ENCODE results near the gene PAPPA2. TPM values are rescaled to one million over a fixed set of nuclear protein-coding genes. Genes with fewer than 3 reads are reported as not detected.
A peak's percentile ranks its signal among the peaks of the same experiment; 100 is the strongest.
"Not testable (repeated sequence)": the region's sequence is repeated elsewhere in the genome, so short reads cannot be mapped to it uniquely, and the experiment has no call there.

Gene PAPPA2, protein sequence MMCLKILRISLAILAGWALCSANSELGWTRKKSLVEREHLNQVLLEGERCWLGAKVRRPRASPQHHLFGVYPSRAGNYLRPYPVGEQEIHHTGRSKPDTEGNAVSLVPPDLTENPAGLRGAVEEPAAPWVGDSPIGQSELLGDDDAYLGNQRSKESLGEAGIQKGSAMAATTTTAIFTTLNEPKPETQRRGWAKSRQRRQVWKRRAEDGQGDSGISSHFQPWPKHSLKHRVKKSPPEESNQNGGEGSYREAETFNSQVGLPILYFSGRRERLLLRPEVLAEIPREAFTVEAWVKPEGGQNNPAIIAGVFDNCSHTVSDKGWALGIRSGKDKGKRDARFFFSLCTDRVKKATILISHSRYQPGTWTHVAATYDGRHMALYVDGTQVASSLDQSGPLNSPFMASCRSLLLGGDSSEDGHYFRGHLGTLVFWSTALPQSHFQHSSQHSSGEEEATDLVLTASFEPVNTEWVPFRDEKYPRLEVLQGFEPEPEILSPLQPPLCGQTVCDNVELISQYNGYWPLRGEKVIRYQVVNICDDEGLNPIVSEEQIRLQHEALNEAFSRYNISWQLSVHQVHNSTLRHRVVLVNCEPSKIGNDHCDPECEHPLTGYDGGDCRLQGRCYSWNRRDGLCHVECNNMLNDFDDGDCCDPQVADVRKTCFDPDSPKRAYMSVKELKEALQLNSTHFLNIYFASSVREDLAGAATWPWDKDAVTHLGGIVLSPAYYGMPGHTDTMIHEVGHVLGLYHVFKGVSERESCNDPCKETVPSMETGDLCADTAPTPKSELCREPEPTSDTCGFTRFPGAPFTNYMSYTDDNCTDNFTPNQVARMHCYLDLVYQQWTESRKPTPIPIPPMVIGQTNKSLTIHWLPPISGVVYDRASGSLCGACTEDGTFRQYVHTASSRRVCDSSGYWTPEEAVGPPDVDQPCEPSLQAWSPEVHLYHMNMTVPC (N-terminal part only)
- 20.0 and 27.5 TPM in 2 replicates for polyA plus RNA-seq (2013)

DNA sequence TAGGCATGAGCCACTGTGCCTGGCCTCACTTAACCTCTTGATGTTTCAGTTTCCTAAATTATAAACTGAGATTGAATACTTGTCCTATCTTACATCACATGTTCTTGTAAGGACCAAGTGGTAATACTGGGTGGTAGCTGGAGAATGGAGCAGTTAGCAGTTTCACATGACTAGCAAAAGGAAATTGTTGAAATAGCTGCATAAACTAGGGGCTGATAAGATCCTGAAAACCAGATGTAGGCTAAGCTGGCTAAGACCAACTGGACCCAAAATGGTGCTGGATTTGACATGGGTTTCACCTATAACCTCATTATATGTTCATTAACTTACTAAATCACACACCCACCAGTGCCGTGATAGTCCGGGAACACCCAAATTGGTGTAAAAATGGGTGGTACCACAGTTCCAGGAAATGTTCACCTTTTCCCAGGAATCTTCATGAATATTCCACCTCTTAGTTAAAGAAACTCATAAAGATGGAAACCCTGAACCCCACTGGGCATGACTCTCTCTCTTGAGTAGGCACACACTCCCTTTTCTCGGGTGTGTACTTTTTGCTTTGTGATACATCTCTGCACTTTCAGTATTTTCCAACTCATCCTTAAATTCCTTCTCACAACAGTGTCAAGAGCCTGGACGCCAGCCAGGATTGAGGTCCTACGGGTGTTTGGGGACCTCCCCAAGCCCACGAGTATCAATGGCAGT is at the start of gene PAPPA2:
PAPPA2 (plus strand) TSS at position 502 of the 705 bp plus-strand sequence. CDS start 93,148 bp downstream, outside the sequence.
- Histone ChIP-seq H3K9ac (ENCODE audit: low read length) (no peak within 1 kb of the TSS), H3K27me3 (ENCODE audit: insufficient read depth, low read length) (no peaks in the 10 kb centered on the region)
- WGBS (ENCODE audit: extremely low coverage, insufficient coverage, insufficient read length) = no CpG with 5 or more reads among the region's 6 CpGs

DNA sequence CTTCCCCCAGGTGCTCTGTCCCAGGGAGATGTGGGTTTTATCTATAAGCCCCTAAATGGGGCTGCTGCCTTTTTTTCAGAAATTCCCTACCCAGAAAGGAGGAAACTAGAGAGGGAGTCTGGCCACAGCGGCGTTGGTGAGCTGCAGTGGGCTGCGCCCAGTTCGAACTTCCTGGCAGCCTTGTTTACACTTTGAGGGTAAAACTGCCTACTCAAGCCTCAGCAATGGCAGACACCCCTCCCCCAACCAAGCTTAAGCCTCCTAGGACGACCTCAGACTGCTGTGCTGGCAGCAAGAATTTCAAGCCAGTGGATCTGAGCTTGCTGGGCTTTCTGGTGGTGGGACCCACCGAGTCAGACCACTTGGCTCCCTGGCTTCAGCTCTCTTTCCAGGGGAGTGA is 46.2 kb upstream of the PAPPA2 start:
- H3K9me3 ChIP-seq (ENCODE audit: insufficient read depth, low read depth, low read length) = no peaks in the 10 kb centered on the region
- H3K36me3 ChIP-seq (ENCODE audit: control insufficient read depth in 1 of 2, insufficient read depth in 2 of 2, low read length in 2 of 2) = peaks cover 0 to 2% of the 10 kb centered on the region in 2 experiments
- no peak overlapping the region for H3K14ac ChIP-seq (ENCODE audit: low read length)
- H2BK12ac ChIP-seq (ENCODE audit: low read length) = no peak overlapping the region
- no peak overlapping the region for H2AK5ac ChIP-seq (ENCODE audit: low read length)
- H3K4me3 ChIP-seq (ENCODE audit: low read depth, low read length) = no peak overlapping the region
- no CpG with 5 or more reads among the region's 6 CpGs for WGBS (ENCODE audit: extremely low coverage, insufficient coverage, insufficient read length)
- peak overlapping the region; percentile 10 for H4K8ac ChIP-seq (ENCODE audit: low read depth, low read length)
- peak overlapping the region; percentile 30 for H4K12ac ChIP-seq (ENCODE audit: low read depth, low read length)
- H3K79me2 ChIP-seq (ENCODE audit: control insufficient read depth, insufficient read depth, low read length, poor library complexity) = no peaks in the 10 kb centered on the region
- no peak overlapping the region for H3K27ac ChIP-seq (ENCODE audit: low read depth, low read length)
- H3K9ac ChIP-seq (ENCODE audit: low read length) = no peak overlapping the region
- H3K79me1 ChIP-seq (ENCODE audit: low read length) = peaks cover 3% of the 10 kb centered on the region
- no peak overlapping the region for H3K18ac ChIP-seq (ENCODE audit: low read length)
- no peak overlapping the region for H2BK5ac ChIP-seq (ENCODE audit: low read depth, low read length, poor library complexity)
- no peak overlapping the region for H3K23ac ChIP-seq (ENCODE audit: low read length)
- no peaks in the 10 kb centered on the region for H3K4me1 ChIP-seq (ENCODE audit: control insufficient read depth in 1 of 2, insufficient read depth in 2 of 2, low read length in 2 of 2)
- H2BK120ac ChIP-seq (ENCODE audit: insufficient read depth, low read length, poor library complexity) = no peak overlapping the region
- H3K4me2 ChIP-seq (ENCODE audit: low read length) = no peak overlapping the region
- DNase-seq = no peak
- H3K4ac ChIP-seq (ENCODE audit: low read depth, low read length) = no peak overlapping the region
- H2AFZ ChIP-seq (ENCODE audit: insufficient read depth, low read length, poor library complexity) = no peak overlapping the region
- H4K91ac ChIP-seq (ENCODE audit: low read depth, low read length) = no peak overlapping the region
- H3K27me3 ChIP-seq (ENCODE audit: insufficient read depth, low read length) = no peaks in the 10 kb centered on the region

More for the DNA sequence above, at the start of gene PAPPA2:
- H2AK5ac ChIP-seq (ENCODE audit: low read length) = no peak within 1 kb of the TSS
- no peak within 1 kb of the TSS for H3K4me3 ChIP-seq (ENCODE audit: low read depth, low read length)
- no peak within 1 kb of the TSS for H4K12ac ChIP-seq (ENCODE audit: low read depth, low read length)
- H3K79me2 ChIP-seq (ENCODE audit: control insufficient read depth, insufficient read depth, low read length, poor library complexity) = no peaks in the 10 kb centered on the region
- no peak within 1 kb of the TSS for H2BK12ac ChIP-seq (ENCODE audit: low read length)
- H2AFZ ChIP-seq (ENCODE audit: insufficient read depth, low read length, poor library complexity) = no peak within 1 kb of the TSS
- H3K79me1 ChIP-seq (ENCODE audit: low read length) = peaks cover 3% of the 10 kb centered on the region
- H3K4me1 ChIP-seq (ENCODE audit: control insufficient read depth in 1 of 2, insufficient read depth in 2 of 2, low read length in 2 of 2) = peaks cover 2 to 3% of the 10 kb centered on the region in 2 experiments
- H3K18ac ChIP-seq (ENCODE audit: low read length) = no peak within 1 kb of the TSS
- no peak within 1 kb of the TSS for H3K4me2 ChIP-seq (ENCODE audit: low read length)
- no peak within 1 kb of the TSS for H4K91ac ChIP-seq (ENCODE audit: low read depth, low read length)
- no peak within 1 kb of the TSS for H3K14ac ChIP-seq (ENCODE audit: low read length)
- no peak within 1 kb of the TSS for H2BK120ac ChIP-seq (ENCODE audit: insufficient read depth, low read length, poor library complexity)
- no peak within 1 kb of the TSS for H3K27ac ChIP-seq (ENCODE audit: low read depth, low read length)
- no peak within 1 kb of the TSS for H2BK5ac ChIP-seq (ENCODE audit: low read depth, low read length, poor library complexity)
- peak; percentile 64 to 90 for DNase-seq
- no peak within 1 kb of the TSS for H4K8ac ChIP-seq (ENCODE audit: low read depth, low read length)
- peaks cover 6% of the 10 kb centered on the region for H3K9me3 ChIP-seq (ENCODE audit: insufficient read depth, low read depth, low read length)
- H3K4ac ChIP-seq (ENCODE audit: low read depth, low read length) = no peak within 1 kb of the TSS
- no peaks in the 10 kb centered on the region for H3K36me3 ChIP-seq (ENCODE audit: control insufficient read depth in 1 of 2, insufficient read depth in 2 of 2, low read length in 2 of 2)
- no peak within 1 kb of the TSS for H3K23ac ChIP-seq (ENCODE audit: low read length)

DNA sequence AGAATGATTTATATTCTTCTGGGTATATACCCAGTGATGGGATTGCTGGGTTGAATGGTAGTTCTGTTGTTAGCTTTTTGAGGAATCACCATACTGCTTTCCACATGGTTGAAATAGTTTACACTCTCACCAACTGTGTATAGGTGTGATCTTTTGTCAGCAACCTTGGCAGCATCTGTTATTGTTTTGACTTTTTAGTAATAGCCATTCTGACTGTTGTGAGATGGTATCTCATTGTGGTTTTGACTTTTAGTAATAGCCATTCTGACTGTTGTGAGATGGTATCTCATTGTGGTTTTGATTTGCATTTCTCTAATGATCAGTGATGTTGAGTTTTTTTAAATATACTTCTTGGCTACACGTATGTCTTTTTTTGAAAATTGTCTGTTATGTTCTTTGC is 43.4 kb upstream of the PAPPA2 start:
- not testable (repeated sequence) for H2AK5ac ChIP-seq (ENCODE audit: low read length); H4K91ac ChIP-seq (ENCODE audit: low read depth, low read length); H3K9me3 ChIP-seq (ENCODE audit: insufficient read depth, low read depth, low read length); H2BK5ac ChIP-seq (ENCODE audit: low read depth, low read length, poor library complexity); H4K12ac ChIP-seq (ENCODE audit: low read depth, low read length); H3K79me1 ChIP-seq (ENCODE audit: low read length); H3K4me2 ChIP-seq (ENCODE audit: low read length); H3K27me3 ChIP-seq (ENCODE audit: insufficient read depth, low read length); H3K4me3 ChIP-seq (ENCODE audit: low read depth, low read length); H2AFZ ChIP-seq (ENCODE audit: insufficient read depth, low read length, poor library complexity); H3K27ac ChIP-seq (ENCODE audit: low read depth, low read length); H3K79me2 ChIP-seq (ENCODE audit: control insufficient read depth, insufficient read depth, low read length, poor library complexity); H3K9ac ChIP-seq (ENCODE audit: low read length); H3K14ac ChIP-seq (ENCODE audit: low read length); H3K4me1 ChIP-seq (ENCODE audit: control insufficient read depth in 1 of 2, insufficient read depth in 2 of 2, low read length in 2 of 2); H2BK120ac ChIP-seq (ENCODE audit: insufficient read depth, low read length, poor library complexity); H3K18ac ChIP-seq (ENCODE audit: low read length); H3K4ac ChIP-seq (ENCODE audit: low read depth, low read length); H2BK12ac ChIP-seq (ENCODE audit: low read length); DNase-seq; H3K36me3 ChIP-seq (ENCODE audit: control insufficient read depth in 1 of 2, insufficient read depth in 2 of 2, low read length in 2 of 2); H3K23ac ChIP-seq (ENCODE audit: low read length); H4K8ac ChIP-seq (ENCODE audit: low read depth, low read length)
- no CpG with 5 or more reads among the region's 1 CpG for WGBS (ENCODE audit: extremely low coverage, insufficient coverage, insufficient read length)

DNA sequence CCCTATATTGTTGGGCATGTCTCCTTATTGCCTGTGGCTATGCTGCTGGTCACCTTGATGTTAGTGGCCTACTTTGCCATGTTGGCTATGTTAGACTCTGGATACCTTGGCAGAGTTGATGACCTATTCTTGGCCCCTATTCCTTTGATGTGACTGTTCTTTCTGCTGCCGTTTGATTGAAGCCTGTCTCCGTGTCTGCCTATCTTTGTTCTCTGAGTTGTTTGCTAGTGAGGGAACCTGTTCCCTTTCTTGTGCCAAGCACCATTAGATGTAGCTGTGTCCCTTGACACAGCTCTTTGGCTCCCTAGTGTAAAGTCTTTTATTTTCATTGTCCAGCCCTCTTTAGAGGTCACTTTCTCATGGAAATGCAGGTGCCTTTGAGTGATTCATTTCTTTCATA is 28.7 kb upstream of the PAPPA2 start:
- no peak overlapping the region for H3K23ac ChIP-seq (ENCODE audit: low read length)
- H3K9me3 ChIP-seq (ENCODE audit: insufficient read depth, low read depth, low read length) = no peaks in the 10 kb centered on the region
- H4K91ac ChIP-seq (ENCODE audit: low read depth, low read length) = peak overlapping the region; percentile 52
- H3K27me3 ChIP-seq (ENCODE audit: insufficient read depth, low read length) = no peaks in the 10 kb centered on the region
- peaks cover 7 to 17% of the 10 kb centered on the region in 2 experiments for H3K4me1 ChIP-seq (ENCODE audit: control insufficient read depth in 1 of 2, insufficient read depth in 2 of 2, low read length in 2 of 2)
- peak overlapping the region; percentile 64 for H2BK12ac ChIP-seq (ENCODE audit: low read length)
- H3K4me3 ChIP-seq (ENCODE audit: low read depth, low read length) = no peak overlapping the region
- no peak overlapping the region for H4K12ac ChIP-seq (ENCODE audit: low read depth, low read length)
- WGBS (ENCODE audit: extremely low coverage, insufficient coverage, insufficient read length) = no CpG with 5 or more reads among the region's 2 CpGs
- H3K4me2 ChIP-seq (ENCODE audit: low read length) = no peak overlapping the region
- H2BK5ac ChIP-seq (ENCODE audit: low read depth, low read length, poor library complexity) = peak overlapping the region; percentile 74
- H3K36me3 ChIP-seq (ENCODE audit: control insufficient read depth in 1 of 2, insufficient read depth in 2 of 2, low read length in 2 of 2) = no peaks in the 10 kb centered on the region
- H2BK120ac ChIP-seq (ENCODE audit: insufficient read depth, low read length, poor library complexity) = peak overlapping the region; percentile 62
- no peak overlapping the region for H3K9ac ChIP-seq (ENCODE audit: low read length)
- peaks cover 15% of the 10 kb centered on the region for H3K79me1 ChIP-seq (ENCODE audit: low read length)
- peak in 1 of 2 donors; percentile 30 for DNase-seq
- no peak overlapping the region for H2AFZ ChIP-seq (ENCODE audit: insufficient read depth, low read length, poor library complexity)
- H4K8ac ChIP-seq (ENCODE audit: low read depth, low read length) = no peak overlapping the region
- H3K18ac ChIP-seq (ENCODE audit: low read length) = peak overlapping the region; percentile 16
- peak overlapping the region; percentile 12 for H3K14ac ChIP-seq (ENCODE audit: low read length)
- no peaks in the 10 kb centered on the region for H3K79me2 ChIP-seq (ENCODE audit: control insufficient read depth, insufficient read depth, low read length, poor library complexity)
- no peak overlapping the region for H3K4ac ChIP-seq (ENCODE audit: low read depth, low read length)
- peak overlapping the region; percentile 58 for H3K27ac ChIP-seq (ENCODE audit: low read depth, low read length)
- H2AK5ac ChIP-seq (ENCODE audit: low read length) = peak overlapping the region; percentile 24

Data from trophoblast cell (in vitro differentiated cells and primary cell).